Natural killer cell (primary cell): Measurements from ENCODE around the gene NF1. TPM values are rescaled to one million over a fixed set of nuclear protein-coding genes. Genes with fewer than 3 reads are reported as not detected.

Source experiments
- ATAC-seq, 3 donors: fragments of 150-1000 bp in 2 of 3; fragments of 200-7000 bp in 1 of 3; cut with Tn5 transposase; 1 replicate in 1 of 3; 2 replicates in 2 of 3; pipeline ENCODE4 v1.10.0; 2021; ENCODE audit warnings: mild to moderate bottlenecking in 2 of 3, moderate library complexity in 2 of 3
- DNase-seq, 2 donors: peaks; one replicate each; pipeline versions ENCODE4 v3.0.0 to v3.0.0-alpha.2; 2013 to 2021; ENCODE audit warnings: mixed read lengths in 1 of 2
- H3K27ac ChIP-seq: one replicate; pipeline ENCODE4 v1.5.1; 2013; ENCODE audit warnings: mild to moderate bottlenecking, low read length
- H3K27me3 ChIP-seq: one replicate; pipeline ENCODE4 v1.6.1; 2013; ENCODE audit warnings: low read length; ENCODE audit not compliant: control insufficient read depth, insufficient read depth
- H3K36me3 ChIP-seq: one replicate; pipeline ENCODE4 v1.6.1; 2013; ENCODE audit warnings: low read length; ENCODE audit not compliant: control insufficient read depth, insufficient read depth
- H3K4me1 ChIP-seq: one replicate; pipeline ENCODE4 v1.6.1; 2013; ENCODE audit warnings: low read length; ENCODE audit not compliant: control insufficient read depth, insufficient read depth
- H3K4me3 ChIP-seq: one replicate; pipeline ENCODE4 v1.5.1; 2013; ENCODE audit warnings: low read length
- H3K9me3 ChIP-seq: one replicate; pipeline ENCODE4 v1.6.1; 2013; ENCODE audit warnings: low read length; ENCODE audit not compliant: control insufficient read depth, insufficient read depth
- H3K27ac Mint-ChIP-seq, 2 donors: one replicate each; pipeline ENCODE4 v1.8.0; 2022; ENCODE audit warnings: mild to moderate bottlenecking in 2 of 2, mixed read lengths in 2 of 2, moderate library complexity in 1 of 2
- H3K27me3 Mint-ChIP-seq, 2 donors: one replicate each; pipeline ENCODE4 v1.8.0; 2022; ENCODE audit warnings: low read depth in 2 of 2, mixed read lengths in 2 of 2
- H3K36me3 Mint-ChIP-seq: one replicate; pipeline ENCODE4 v1.8.0; 2022; ENCODE audit warnings: mixed read lengths
- H3K4me1 Mint-ChIP-seq, 2 donors: one replicate each; pipeline ENCODE4 v1.8.0; 2022; ENCODE audit warnings: mixed read lengths in 2 of 2
- H3K4me3 Mint-ChIP-seq: one replicate; pipeline ENCODE4 v1.8.0; 2022; ENCODE audit warnings: mild to moderate bottlenecking, moderate library complexity, mixed read lengths
- H3K9me3 Mint-ChIP-seq, 2 donors: one replicate each; pipeline ENCODE4 v1.8.0; 2022; ENCODE audit warnings: mixed read lengths in 2 of 2
- CTCF ChIP-seq: fragments of 200-600 bp; IDR thresholded peaks from one replicate; pipeline ENCODE4 v1.8.0; 2022; ENCODE audit warnings: antibody characterized with exemption
- WGBS: methylation state at CpG from one replicate; pipeline ENCODE4 v1.1.7; 2013; ENCODE audit warnings: missing lambda C conversion rate; ENCODE audit not compliant: insufficient coverage; 5-methylcytosine and 5-hydroxymethylcytosine counted together
- intact Hi-C: fragments of 100-400 bp; cut with micrococcal nuclease; formaldehyde crosslinking; loops from one replicate; pipeline ENCODE4 v1.14.2; 2022
- total RNA-seq, 4 donors: library from RNA; stranded (reverse); fragments of 120-200 nt in 1 of 4; gene quantifications; one replicate each; pipeline versions ENCODE4 v1.2.3 to v1.2.4, GENCODE V29; 2013 to 2022

Gene NF1
- total RNA-seq, 3 donors from 2014 or later (not counting 1 experiment from before 2014, with no cell fraction given), result 30.3 to 40.7 (median 38.8) TPM

GRCh38 chr17:31235110-31235509, 140.3 kb downstream of the NF1 start:
- Histone ChIP-seq H3K27ac (no peak overlapping the region), H3K36me3 (peaks cover 40% of the 10 kb centered on the region), H3K9me3 (no peaks in the 10 kb centered on the region), H3K27me3 (no peaks in the 10 kb centered on the region), H3K4me1 (no peaks in the 10 kb centered on the region), H3K4me3 (no peak overlapping the region)
- DNase-seq (no peak), ATAC-seq (no peak)
- 91% methylated on average over 4 of the region's 4 CpGs for WGBS
- no peaks in the 10 kb centered on the region for H3K27me3 Mint-ChIP-seq
- no peak overlapping the region for H3K27ac Mint-ChIP-seq
- no peaks in the 10 kb centered on the region for H3K4me1 Mint-ChIP-seq
- intact Hi-C loops, result no loop called here
- peaks cover 16% of the 10 kb centered on the region for H3K36me3 Mint-ChIP-seq
- no peak for TF ChIP-seq CTCF
- no peaks in the 10 kb centered on the region for H3K9me3 Mint-ChIP-seq
- H3K4me3 Mint-ChIP-seq, result no peak overlapping the region

GRCh38 chr17:31236137-31236536, 141.4 kb downstream of the NF1 start:
- peaks cover 1% of the 10 kb centered on the region in 2 donors for H3K4me1 Mint-ChIP-seq

GRCh38 chr17:31236712-31237111, 141.9 kb downstream of the NF1 start:
- peaks cover 21% of the 10 kb centered on the region for H3K36me3 Mint-ChIP-seq
- TF ChIP-seq CTCF, result no peak

More at GRCh38 chr17:31236137-31236536, 141.4 kb downstream of the NF1 start:
- WGBS, result 95% methylated on average over 2 of the region's 3 CpGs
- peaks cover 33% of the 10 kb centered on the region for H3K36me3 ChIP-seq
- TF ChIP-seq CTCF, result no peak
- no peak for DNase-seq
- H3K27me3 Mint-ChIP-seq, result no peaks in the 10 kb centered on the region
- H3K27ac Mint-ChIP-seq, result no peak overlapping the region
- H3K4me1 ChIP-seq, result no peaks in the 10 kb centered on the region
- H3K9me3 Mint-ChIP-seq, result no peaks in the 10 kb centered on the region
- no peak overlapping the region for H3K4me3 ChIP-seq
- ATAC-seq, result no peak
- no peak overlapping the region for H3K27ac ChIP-seq
- no peaks in the 10 kb centered on the region for H3K27me3 ChIP-seq
- peaks cover 17% of the 10 kb centered on the region for H3K36me3 Mint-ChIP-seq
- intact Hi-C loops, result no loop called here
- no peaks in the 10 kb centered on the region for H3K9me3 ChIP-seq
- H3K4me3 Mint-ChIP-seq, result no peak overlapping the region

GRCh38 chr17:31241116-31241515, 146.3 kb downstream of the NF1 start:
- 100% methylated on average over 2 of the region's 4 CpGs for WGBS
- no peak overlapping the region for H3K27ac Mint-ChIP-seq
- intact Hi-C loops, result no loop called here
- H3K4me3 Mint-ChIP-seq, result no peak overlapping the region
- H3K27ac ChIP-seq, result no peak overlapping the region
- H3K4me1 ChIP-seq, result no peaks in the 10 kb centered on the region
- no peaks in the 10 kb centered on the region for H3K27me3 ChIP-seq
- peaks cover 6 to 8% of the 10 kb centered on the region in 2 donors for H3K4me1 Mint-ChIP-seq
- ATAC-seq (no peak), DNase-seq (no peak)
- TF ChIP-seq CTCF, result no peak
- no peaks in the 10 kb centered on the region for H3K27me3 Mint-ChIP-seq
- no peak overlapping the region for H3K4me3 ChIP-seq
- peaks cover 19% of the 10 kb centered on the region for H3K36me3 Mint-ChIP-seq
- H3K36me3 ChIP-seq, result peaks cover 11% of the 10 kb centered on the region
- no peaks in the 10 kb centered on the region for H3K9me3 ChIP-seq
- no peaks in the 10 kb centered on the region for H3K9me3 Mint-ChIP-seq

More at GRCh38 chr17:31236712-31237111, 141.9 kb downstream of the NF1 start:
- Histone ChIP-seq H3K4me3 (no peak overlapping the region), H3K9me3 (no peaks in the 10 kb centered on the region), H3K27me3 (no peaks in the 10 kb centered on the region), H3K27ac (no peak overlapping the region), H3K4me1 (no peaks in the 10 kb centered on the region), H3K36me3 (peaks cover 33% of the 10 kb centered on the region)
- Mint-ChIP-seq H3K9me3 (no peaks in the 10 kb centered on the region), H3K4me3 (no peak overlapping the region), H3K27ac (no peak overlapping the region), H3K27me3 (no peaks in the 10 kb centered on the region), H3K4me1 (peaks cover 6 to 7% of the 10 kb centered on the region in 2 donors)
- intact Hi-C loops, result no loop called here
- DNase-seq (no peak), ATAC-seq (no peak)
- WGBS, result 92% methylated on average over 2 of the region's 3 CpGs
